GM10266 (cell line): ENCODE measurements around the gene TPRG1L.

Source experiments
- DNase-seq: peaks from one replicate; pipeline ENCODE4 v3.0.0; 2012; ENCODE audit errors: extremely low spot score
- TF ChIP-seq, protein P1 (sequence below): IDR thresholded peaks from 2 replicates; pipeline ENCODE4 v1.5.1; 2012; ENCODE audit warnings: mild to moderate bottlenecking, low read depth; ENCODE audit not compliant: control insufficient read depth, insufficient read depth; ENCODE audit errors: missing control alignments

The TPRG1L gene

DNA sequence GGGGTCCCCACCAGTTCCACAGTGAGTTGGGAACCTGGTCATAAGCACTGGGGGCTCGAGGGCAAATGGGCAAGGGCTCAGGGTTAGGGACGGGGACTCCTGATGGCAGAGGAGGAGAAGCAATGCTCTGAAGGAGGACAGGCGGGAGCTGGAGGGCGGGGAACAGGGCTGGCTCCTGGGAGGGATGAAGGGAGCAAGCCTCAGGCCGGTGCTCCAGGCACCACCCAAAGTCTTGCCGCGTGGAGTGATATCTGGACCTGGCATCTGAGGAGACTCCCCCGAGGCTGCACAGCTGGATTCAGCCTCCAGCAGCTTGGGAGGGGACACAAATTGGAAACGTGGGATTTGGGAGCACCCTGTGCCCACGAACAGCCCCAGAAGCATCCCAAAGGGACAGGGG lies 24.5 kb upstream of the TPRG1L start:
- DNase-seq, result no peak
- TF ChIP-seq, protein P1, sequence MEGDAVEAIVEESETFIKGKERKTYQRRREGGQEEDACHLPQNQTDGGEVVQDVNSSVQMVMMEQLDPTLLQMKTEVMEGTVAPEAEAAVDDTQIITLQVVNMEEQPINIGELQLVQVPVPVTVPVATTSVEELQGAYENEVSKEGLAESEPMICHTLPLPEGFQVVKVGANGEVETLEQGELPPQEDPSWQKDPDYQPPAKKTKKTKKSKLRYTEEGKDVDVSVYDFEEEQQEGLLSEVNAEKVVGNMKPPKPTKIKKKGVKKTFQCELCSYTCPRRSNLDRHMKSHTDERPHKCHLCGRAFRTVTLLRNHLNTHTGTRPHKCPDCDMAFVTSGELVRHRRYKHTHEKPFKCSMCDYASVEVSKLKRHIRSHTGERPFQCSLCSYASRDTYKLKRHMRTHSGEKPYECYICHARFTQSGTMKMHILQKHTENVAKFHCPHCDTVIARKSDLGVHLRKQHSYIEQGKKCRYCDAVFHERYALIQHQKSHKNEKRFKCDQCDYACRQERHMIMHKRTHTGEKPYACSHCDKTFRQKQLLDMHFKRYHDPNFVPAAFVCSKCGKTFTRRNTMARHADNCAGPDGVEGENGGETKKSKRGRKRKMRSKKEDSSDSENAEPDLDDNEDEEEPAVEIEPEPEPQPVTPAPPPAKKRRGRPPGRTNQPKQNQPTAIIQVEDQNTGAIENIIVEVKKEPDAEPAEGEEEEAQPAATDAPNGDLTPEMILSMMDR, result no peak

DNA sequence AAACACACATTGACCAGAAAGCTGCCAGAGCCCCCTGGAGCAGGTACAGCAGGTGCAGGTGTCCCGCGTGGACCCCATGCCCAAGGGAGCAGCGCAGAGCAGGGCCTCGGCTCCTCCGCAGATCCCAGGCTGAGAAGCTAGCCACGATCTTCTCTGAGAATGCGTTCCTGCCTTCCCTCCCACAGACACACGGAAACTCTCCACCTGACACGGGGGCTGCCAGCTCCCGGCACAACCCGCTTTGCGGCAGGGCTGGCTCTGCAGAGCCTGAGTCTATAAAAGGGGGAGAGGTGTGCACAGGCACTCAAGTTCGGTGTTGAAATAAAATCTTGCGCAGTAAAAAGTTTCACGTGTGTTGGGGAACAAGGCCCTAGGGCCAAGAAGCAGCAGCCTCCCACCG lies 23.1 kb upstream of the TPRG1L start:
- TF ChIP-seq, protein P1, result no peak
- no peak for DNase-seq

DNA sequence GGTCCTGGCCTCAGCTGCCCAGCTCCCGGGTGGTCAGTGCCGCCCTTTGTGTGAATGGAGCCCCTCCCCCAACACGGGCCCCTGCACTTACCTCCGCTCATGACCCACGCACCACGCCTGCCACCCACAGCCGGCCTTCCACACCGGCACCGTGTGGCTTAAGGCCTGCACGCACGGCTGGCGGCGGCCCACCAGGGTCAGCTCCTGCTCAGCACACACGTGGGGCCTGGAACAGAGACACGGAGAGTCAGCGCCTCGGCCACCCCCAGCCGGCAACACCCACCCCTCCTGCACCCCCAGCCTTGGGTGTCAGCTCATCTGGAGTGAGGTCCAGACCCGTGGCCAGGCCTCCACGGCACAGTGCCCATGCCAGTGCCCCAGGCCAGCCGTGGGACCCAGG lies 22.4 kb upstream of the TPRG1L start:
- TF ChIP-seq, protein P1, result no peak
- DNase-seq, result no peak

DNA sequence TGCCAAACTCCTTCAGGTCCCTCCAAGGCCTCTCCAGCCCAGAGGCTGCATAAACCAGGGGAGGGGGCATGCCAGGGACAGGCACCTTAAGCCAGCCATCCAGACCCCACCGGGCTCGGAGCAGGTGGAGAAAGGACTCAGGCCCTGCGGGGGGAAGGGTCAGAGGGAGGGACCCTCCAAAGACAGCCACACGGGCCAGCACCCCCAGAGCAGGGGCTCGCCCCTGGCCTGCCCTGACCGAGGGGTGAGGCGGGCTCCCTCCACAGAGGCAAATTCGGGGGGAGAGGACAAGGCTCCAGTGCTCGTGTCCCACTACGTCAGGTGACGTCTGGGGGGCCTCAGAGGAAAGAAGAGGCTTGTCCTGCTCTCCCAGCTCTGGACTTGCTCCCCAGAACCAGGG lies 21.7 kb upstream of the TPRG1L start:
- DNase-seq, result no peak
- TF ChIP-seq, protein P1, result no peak

DNA sequence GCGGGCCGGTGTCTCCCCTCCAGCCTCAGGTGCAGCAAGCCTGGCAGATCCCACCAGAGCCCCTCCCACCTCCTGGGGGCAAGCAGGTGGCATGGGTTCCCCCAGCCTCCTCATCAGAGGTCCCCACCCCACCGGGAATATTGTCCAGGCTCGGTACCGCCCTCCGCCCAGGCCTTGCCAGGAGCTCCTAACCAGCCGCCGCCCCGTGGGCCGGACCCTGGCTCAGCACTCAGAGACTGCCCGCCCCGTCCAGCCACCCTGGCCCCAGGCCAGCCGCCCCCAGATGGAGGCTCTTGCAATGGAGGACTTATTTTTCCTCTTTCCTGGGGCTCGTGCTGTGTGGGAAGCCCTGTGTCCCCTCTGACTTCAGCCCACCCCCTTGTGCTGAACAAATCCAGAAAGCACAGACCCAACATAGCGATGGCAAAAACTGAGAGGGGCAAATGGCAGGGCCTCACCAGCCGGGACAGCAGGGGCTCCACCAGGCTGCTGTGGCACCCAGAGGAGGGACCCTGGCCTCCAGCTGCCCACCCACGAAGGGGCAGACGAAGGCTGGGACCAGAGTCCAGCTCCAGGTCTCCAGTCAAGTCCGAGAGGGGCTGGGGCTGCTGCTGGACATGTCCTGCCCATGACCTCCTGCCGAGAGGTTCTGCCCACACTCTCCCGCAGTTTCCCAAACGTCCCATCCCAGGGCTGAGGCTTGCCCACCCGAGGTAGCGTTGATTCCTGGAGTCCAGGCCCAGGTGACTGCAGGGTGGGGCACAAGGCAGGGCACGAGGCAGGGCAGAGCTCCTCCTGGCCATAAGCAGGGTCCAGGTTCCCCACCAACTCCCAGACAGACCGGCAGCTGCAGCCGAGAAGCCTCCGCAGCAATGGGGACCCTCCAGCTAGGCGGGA lies 21.0 kb upstream of the TPRG1L start:
- TF ChIP-seq, protein P1, result no peak
- DNase-seq, result no peak

DNA sequence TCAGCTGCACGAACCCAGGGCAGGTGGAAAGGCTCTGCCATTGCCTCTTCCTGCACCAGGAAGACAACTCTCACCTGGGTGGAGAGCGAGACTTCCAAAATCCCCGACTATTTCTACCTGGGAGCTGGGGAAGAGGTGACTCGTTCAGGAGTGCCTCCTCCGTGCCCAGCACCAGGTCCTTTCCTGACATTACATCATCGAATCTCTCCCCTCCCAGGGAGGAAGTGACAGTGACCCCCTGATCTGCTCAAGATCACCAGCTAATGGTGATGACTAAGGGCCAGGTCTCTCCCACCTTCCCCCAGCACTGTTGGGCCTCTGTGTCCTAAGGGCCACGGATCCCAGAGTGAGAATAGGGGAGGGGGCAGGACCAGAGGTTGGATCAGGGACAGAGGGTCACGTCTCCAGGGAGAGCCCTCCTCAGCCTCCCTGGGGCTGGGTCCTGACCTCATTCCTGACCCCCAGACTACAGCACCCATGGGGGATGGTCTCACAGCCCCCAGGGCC lies 20.3 kb upstream of the TPRG1L start:
- TF ChIP-seq, protein P1, result no peak
- no peak for DNase-seq
